Retinal pigment epithelial cell (primary cell): Measurements from ENCODE around the gene PHEX.

Experiments
- DNase-seq: peaks from one replicate; pipeline ENCODE4 v3.0.0-alpha.2; 2010; ENCODE audit warnings: low read depth
- H3K4me3 ChIP-seq: 2 replicates; pipeline ENCODE4 v1.5.1; 2011; ENCODE audit warnings: mild to moderate bottlenecking, low read length, control low read depth, moderate library complexity
- TF ChIP-seq, protein P1 (sequence below): conservative IDR thresholded peaks from 2 replicates; pipeline ENCODE4 v1.5.1; 2011; ENCODE audit warnings: low read depth, low read length, control low read depth, inconsistent platforms

Gene PHEX

DNA sequence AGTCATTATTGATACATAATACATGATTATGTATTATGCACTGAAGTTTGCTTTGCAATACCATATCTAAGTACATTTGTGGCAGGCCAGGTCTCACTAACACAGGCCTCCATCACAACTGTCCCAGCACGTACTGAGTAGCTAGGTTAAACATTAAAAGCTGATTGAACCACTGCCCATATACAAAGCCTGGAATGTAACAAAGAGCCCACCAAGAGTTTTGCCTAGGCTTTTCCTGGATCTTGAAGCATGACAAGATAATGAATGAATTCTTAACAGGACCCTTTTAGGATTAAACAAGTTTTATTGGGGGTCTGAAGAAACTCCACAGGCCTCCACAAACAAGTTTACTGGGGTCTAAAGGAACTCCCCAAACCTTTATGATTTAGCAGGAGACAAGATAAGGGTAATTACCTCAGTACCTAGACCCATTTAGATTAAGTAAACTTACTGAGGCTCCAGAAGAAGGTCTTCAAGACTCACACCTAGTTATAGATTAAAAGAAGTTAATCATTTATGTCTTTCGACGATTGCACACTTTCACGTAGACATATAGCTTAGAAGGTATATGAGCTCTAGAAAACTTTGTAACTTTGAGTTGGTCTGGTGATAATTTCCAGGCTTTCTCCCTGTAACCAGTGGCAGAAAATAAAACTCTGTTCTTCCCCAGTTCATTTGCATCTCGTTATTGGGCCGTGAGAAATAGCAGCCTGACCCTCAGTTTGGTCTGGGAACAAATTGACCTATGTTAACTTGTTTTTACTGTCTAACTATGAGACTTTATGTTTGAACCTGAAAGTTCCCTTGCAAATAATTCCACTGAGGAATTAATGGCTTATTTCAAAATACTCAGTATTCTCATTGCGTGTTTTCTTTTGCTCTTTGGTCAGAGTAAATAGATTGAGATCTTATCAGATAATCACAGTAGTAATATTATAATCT lies 84.8 kb downstream of the PHEX start:
- H3K4me3 ChIP-seq: no peak overlapping the region
- TF ChIP-seq, protein P1, sequence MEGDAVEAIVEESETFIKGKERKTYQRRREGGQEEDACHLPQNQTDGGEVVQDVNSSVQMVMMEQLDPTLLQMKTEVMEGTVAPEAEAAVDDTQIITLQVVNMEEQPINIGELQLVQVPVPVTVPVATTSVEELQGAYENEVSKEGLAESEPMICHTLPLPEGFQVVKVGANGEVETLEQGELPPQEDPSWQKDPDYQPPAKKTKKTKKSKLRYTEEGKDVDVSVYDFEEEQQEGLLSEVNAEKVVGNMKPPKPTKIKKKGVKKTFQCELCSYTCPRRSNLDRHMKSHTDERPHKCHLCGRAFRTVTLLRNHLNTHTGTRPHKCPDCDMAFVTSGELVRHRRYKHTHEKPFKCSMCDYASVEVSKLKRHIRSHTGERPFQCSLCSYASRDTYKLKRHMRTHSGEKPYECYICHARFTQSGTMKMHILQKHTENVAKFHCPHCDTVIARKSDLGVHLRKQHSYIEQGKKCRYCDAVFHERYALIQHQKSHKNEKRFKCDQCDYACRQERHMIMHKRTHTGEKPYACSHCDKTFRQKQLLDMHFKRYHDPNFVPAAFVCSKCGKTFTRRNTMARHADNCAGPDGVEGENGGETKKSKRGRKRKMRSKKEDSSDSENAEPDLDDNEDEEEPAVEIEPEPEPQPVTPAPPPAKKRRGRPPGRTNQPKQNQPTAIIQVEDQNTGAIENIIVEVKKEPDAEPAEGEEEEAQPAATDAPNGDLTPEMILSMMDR: no peak

DNA sequence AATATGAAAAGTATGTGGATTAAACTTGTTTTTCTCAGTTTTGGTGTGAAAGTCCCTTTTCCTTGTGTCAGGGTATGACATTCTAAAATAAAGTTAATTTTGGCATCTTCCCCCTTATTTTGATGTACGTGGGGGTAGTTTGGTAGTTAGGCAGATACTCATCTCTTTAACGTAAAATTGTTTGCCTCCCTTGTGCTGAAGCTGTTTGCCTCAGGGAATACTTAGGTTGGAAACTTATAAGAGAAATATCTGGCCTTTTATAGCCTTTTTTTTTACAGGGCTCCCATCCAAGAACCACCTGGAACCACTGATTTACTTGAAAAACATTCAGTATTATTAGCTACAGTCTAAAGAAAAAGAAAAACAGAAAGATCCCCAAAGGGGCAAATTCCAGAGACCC lies 85.5 kb downstream of the PHEX start:
- DNase-seq: no peak
- TF ChIP-seq, protein P1: no peak

More for the DNA sequence above, 84.8 kb downstream of the PHEX start:
- DNase-seq: no peak

DNA sequence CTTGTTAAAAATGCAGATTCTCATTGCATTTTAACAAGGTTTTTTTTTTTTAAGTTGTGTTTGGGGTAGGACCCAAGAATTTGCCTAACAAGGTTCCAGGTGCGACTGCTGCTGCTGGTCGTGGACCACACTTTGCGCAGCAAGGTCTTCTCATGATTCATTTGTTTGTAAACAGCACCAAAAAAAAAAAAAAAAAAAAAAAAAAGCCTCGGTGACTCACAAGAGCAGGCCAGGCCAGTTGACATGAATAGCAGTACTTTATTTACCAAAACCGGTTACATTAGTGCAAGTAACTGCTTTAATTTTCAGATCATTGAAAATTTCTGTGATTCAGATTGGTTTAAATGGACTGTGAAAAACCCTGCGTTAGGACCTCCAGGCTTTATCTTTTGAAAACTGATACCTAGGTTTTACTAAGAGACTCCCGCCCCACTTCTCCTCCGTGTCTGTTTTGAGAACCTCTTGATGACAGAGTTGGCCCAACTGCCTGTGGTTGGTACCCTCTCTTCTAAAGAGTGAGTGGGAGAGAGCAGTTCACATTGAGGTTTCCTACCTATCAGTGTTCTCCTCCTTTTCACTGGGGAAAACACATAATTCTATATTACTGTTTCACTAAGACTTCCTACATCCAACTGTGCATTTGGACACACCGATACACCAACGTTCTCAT lies 86.2 kb downstream of the PHEX start:
- DNase-seq: no peak

More for the DNA sequence above, 85.5 kb downstream of the PHEX start:
- no peak overlapping the region for H3K4me3 ChIP-seq

DNA sequence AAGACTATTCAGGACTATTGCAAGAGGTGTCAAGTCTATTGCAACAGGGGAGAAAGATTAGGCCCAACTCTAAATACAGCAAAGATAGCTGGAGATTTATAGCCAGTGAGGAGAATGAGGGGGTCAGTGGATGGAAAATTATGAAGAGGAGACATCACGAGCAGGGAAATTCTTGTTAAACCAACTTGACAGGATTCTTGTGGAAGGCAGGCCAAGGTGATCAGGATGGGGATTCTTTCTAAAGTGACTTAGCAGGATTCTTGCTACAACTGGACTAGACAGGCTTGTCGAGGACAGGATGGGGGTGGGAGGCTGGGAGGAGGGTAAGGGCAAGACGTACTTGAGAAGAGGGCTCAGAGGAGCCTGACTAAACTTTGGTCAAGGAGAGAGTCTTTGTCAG lies 89.0 kb downstream of the PHEX start:
- TF ChIP-seq, protein P1: no peak
- no peak for DNase-seq
- H3K4me3 ChIP-seq: no peak overlapping the region

More for the DNA sequence above, 86.2 kb downstream of the PHEX start:
- TF ChIP-seq, protein P1: no peak
- H3K4me3 ChIP-seq: no peak overlapping the region

DNA sequence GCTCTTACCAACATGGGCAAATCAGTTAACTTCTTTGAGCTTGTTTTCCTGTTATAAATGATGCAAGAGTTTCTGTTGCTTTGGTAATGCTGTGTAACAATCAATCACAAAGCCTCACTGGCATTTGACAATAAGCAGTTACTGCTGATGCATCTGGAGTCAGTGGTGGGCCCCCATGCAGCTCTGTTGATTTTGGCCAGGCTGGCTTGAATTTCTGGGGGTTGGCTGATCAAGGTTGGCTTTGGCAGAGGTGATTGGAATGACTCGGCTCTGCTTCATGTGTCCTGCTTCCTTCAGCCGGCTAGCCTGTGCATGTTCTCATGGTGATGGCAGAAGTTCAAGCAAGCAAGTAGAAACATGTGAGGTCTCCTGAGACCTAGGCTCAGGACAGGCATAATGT lies 90.4 kb downstream of the PHEX start:
- DNase-seq: no peak
- no peak overlapping the region for H3K4me3 ChIP-seq
- TF ChIP-seq, protein P1: no peak

DNA sequence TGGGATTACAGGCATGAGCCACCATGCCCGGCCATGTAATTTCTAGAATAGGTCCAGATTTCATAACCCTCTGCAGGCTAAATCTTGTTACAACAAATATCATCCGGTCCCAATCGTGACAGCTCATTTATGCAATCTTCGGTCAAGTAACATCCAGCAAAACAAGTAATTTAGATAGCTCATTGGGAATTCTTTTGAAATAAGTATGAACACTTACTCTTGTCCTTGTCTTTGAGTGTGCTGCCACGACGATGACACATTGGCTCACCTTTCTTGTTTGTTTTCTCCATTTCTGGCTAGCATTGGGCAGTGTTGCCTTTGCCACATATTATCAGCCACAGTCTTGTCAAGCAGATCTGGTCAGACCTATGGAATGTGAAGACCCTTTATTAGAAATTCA lies 92.0 kb downstream of the PHEX start:
- H3K4me3 ChIP-seq: no peak overlapping the region
- TF ChIP-seq, protein P1: no peak
- no peak for DNase-seq

DNA sequence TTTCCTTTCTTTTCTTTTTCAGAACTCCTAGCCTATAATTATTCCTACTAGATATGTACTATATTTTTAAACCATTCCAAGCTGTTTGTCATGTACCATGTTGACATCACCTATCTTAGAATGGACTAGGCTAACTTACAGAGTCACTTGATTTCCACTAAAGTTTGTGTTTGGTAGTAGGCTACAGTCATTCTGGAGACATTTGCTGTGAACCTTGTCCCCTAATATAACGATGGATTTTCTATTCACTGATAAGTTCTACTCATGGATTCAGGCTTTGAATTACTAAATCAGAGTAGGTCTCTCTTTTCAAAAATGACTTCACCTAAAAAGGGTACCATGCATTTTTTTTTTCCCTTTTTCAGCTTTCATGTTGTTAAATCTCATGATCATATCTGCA lies 93.4 kb downstream of the PHEX start:
- TF ChIP-seq, protein P1: no peak
- H3K4me3 ChIP-seq: no peak overlapping the region
- DNase-seq: no peak
